Activated naive CD4-positive, alpha-beta T cell treated with anti-CD3 and anti-CD28 coated beads, Interleukin-2, amount 50 U/mL, for 72 hours (primary cell): ENCODE measurements around the gene P2RX1. TPM values are rescaled to one million over a fixed set of nuclear protein-coding genes. Genes with fewer than 3 reads are reported as not detected.
"Not testable (repeated sequence)": the region's sequence is repeated elsewhere in the genome, so short reads cannot be mapped to it uniquely, and the experiment has no call there.

Experiments used
- ATAC-seq, 2 donors: fragments of 150-1000 bp; cut with Tn5 transposase; 2 replicates each; pipeline ENCODE4 v1.10.0; 2021; ENCODE audit warnings: mild to moderate bottlenecking in 2 of 2, moderate library complexity in 2 of 2
- DNase-seq, 2 donors: peaks; one replicate each; pipeline ENCODE4 v3.0.0; 2021 to 2022; ENCODE audit warnings: low spot score in 2 of 2
- H3K27ac Mint-ChIP-seq, 2 donors: one replicate each; pipeline ENCODE4 v1.8.0; 2022; ENCODE audit warnings: mild to moderate bottlenecking in 2 of 2, mixed read lengths in 2 of 2
- H3K36me3 Mint-ChIP-seq, 2 donors: one replicate each; pipeline ENCODE4 v1.8.0; 2022; ENCODE audit warnings: mixed read lengths in 2 of 2
- H3K9me3 Mint-ChIP-seq, 2 donors: one replicate each; pipeline ENCODE4 v1.8.0; 2022; ENCODE audit warnings: mixed read lengths in 2 of 2
- total RNA-seq, 2 donors: library from RNA; stranded (reverse); gene quantifications; one replicate each; pipeline ENCODE4 v1.2.3, GENCODE V29; 2022

Gene P2RX1
- total RNA-seq, 2 donors from 2014 or later, result 0.14 to 1.5 TPM

DNA sequence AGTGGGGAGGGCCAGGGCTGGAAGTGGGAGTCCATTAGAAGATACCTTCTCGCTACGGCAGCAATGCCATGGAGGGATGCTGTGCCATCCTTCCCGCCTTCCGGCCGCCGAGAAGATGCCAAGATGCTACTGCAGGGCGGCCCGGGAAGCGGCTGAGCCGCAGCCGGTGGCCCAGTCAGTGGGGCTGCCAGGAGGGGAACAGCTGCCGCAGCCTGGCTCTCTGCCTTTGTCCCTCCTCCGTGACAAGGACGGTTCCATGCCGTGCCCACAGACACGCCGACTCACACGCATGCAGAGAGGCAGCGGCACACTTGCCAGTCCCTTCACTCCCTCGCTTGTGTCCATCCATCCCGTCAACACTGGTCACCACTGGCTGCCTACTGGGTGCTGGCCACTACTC lies 50.0 kb downstream of the P2RX1 start:
- Mint-ChIP-seq H3K36me3 (no peaks in the 10 kb centered on the region), H3K27ac (no peak overlapping the region), H3K9me3 (no peaks in the 10 kb centered on the region)
- no peak for DNase-seq
- ATAC-seq, result no peak

GRCh38 chr17:3865176-3865575 lies 51.1 kb downstream of the P2RX1 start:
- DNase-seq, result no peak
- ATAC-seq, result no peak
- Mint-ChIP-seq H3K36me3 (no peaks in the 10 kb centered on the region), H3K9me3 (no peaks in the 10 kb centered on the region), H3K27ac (peak overlapping the region in 1 of 2 donors; percentile 55)

GRCh38 chr17:3864534-3864933 lies 51.7 kb downstream of the P2RX1 start:
- DNase-seq (no peak), ATAC-seq (no peak)
- Mint-ChIP-seq H3K9me3 (no peaks in the 10 kb centered on the region), H3K36me3 (no peaks in the 10 kb centered on the region), H3K27ac (no peak overlapping the region)

GRCh38 chr17:3861761-3862681 lies 54.2 kb downstream of the P2RX1 start:
- H3K27ac Mint-ChIP-seq, result peak overlapping the region in 1 of 2 donors; percentile 46
- no peaks in the 10 kb centered on the region for H3K9me3 Mint-ChIP-seq
- no peak for DNase-seq
- H3K36me3 Mint-ChIP-seq, result no peaks in the 10 kb centered on the region
- no peak for ATAC-seq

- ATAC-seq (no peak), DNase-seq (no peak)
- Mint-ChIP-seq H3K27ac (no peak overlapping the region), H3K36me3 (no peaks in the 10 kb centered on the region), H3K9me3 (no peaks in the 10 kb centered on the region)
Measured at GRCh38 chr17:3860939-3861700, 55.1 kb downstream of the P2RX1 start.

GRCh38 chr17:3859940-3860339 lies 56.3 kb downstream of the P2RX1 start:
- no peak for ATAC-seq
- no peak overlapping the region for H3K27ac Mint-ChIP-seq
- no peak for DNase-seq
- H3K36me3 Mint-ChIP-seq, result no peaks in the 10 kb centered on the region
- H3K9me3 Mint-ChIP-seq, result no peaks in the 10 kb centered on the region

- H3K27ac Mint-ChIP-seq, result no peak overlapping the region
- H3K36me3 Mint-ChIP-seq, result no peaks in the 10 kb centered on the region
- H3K9me3 Mint-ChIP-seq, result no peaks in the 10 kb centered on the region
- ATAC-seq (no peak), DNase-seq (no peak)
Measured at GRCh38 chr17:3857261-3858105, 58.8 kb downstream of the P2RX1 start.

DNA sequence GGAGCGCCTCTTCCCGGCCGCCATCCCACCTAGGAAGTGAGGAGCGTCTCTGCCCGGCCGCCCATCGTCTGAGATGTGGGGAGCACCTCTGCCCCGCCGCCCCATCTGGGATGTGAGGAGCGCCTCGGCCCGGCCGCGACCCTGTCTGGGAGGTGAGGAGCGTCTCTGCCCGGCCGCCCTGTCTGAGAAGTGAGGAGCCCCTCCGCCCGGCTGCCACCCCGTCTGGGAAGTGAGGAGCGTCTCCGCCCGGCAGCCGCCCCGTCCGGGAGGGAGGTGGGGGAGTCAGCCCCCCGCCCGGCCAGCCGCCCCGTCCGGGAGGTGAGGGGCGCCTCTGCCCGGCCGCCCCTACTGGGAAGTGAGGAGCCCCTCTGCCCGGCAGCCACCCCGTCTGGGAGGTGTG lies 62.1 kb downstream of the P2RX1 start:
- not testable (repeated sequence) for ATAC-seq, H3K9me3 Mint-ChIP-seq, H3K27ac Mint-ChIP-seq, DNase-seq, H3K36me3 Mint-ChIP-seq

DNA sequence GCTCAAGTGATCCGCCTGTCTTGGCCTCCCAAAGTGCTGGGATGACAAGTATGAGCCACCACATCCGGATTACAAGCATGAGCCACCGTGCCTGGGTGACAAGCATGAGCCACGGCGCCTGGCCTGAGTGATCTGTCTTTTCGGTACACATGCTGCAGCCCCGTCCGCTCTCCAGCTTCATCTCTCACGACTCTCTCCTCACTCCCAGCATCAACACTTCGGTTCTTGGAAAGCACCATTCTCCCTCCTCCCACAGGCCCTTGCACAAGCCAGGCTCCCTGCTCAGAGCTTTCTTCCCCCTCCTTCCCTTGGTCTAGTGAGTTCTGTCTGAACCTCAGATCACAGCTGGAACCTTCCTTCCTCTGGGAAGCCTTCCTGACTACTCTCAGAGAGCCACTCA lies 63.7 kb downstream of the P2RX1 start:
- ATAC-seq (no peak), DNase-seq (no peak)
- H3K9me3 Mint-ChIP-seq, result no peaks in the 10 kb centered on the region
- peak overlapping the region in 1 of 2 donors; percentile 6 for H3K27ac Mint-ChIP-seq
- no peaks in the 10 kb centered on the region for H3K36me3 Mint-ChIP-seq

DNA sequence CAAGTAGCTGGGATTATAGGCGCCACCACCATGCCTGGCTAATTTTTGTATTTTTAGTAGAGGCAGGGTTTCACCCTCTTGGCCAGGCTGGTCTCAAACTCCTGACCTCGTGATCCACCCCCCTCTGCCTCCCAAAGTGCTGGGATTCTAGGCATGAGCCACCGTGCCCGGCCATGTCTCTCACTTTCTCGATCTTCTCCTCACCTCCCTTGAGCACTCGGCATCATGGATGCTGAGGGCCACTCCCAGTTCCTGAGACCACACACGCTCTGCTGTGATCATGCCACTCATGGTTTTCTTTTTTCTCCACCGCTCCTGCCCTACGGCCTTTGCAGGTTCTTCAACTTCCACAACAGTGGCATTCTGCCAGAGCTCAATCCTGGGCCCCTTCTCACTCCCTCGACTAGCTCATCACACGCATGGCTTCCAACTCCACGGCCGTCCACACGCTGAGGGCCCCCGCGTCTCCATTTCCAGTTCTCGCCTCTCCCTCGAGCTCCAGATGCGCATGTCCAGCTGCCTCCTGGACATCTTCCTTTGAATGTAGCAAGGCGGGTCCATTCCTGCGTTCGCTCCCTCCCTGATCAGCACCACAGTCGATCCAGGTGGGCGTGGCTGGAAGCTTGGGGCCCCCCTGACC lies 64.7 kb downstream of the P2RX1 start:
- Mint-ChIP-seq H3K9me3 (no peaks in the 10 kb centered on the region), H3K36me3 (no peaks in the 10 kb centered on the region), H3K27ac (peak overlapping the region; percentile 6 to 70)
- DNase-seq, result no peak
- no peak for ATAC-seq

GRCh38 chr17:3848229-3848835 lies 67.9 kb downstream of the P2RX1 start:
- Mint-ChIP-seq H3K9me3 (no peaks in the 10 kb centered on the region), H3K36me3 (peaks cover 0 to 15% of the 10 kb centered on the region in 2 donors), H3K27ac (no peak overlapping the region)
- no peak for ATAC-seq
- no peak for DNase-seq

GRCh38 chr17:3847165-3847670 lies 69.0 kb downstream of the P2RX1 start:
- Mint-ChIP-seq H3K36me3 (peaks cover 0 to 18% of the 10 kb centered on the region in 2 donors), H3K9me3 (no peaks in the 10 kb centered on the region), H3K27ac (no peak overlapping the region)
- ATAC-seq (no peak), DNase-seq (no peak)

Other genes with a start within 250 kb of the P2RX1 start
- 10 to 100 TPM; 17.2 to 24.7 TPM for gene TAX1BP3, start 247.9 kb downstream of the P2RX1 start, total RNA-seq
- 10 to 100 TPM; 41.6 to 49.8 TPM for gene EMC6, start 247.7 kb downstream of the P2RX1 start, total RNA-seq
- 100 to 1,000 TPM in 1 of 2 donors, 10 to 100 TPM in 1; 82.9 to 120 TPM for gene P2RX5, start 220.3 kb downstream of the P2RX1 start, total RNA-seq
- gene HASPIN, start 192.6 kb downstream of the P2RX1 start, total RNA-seq, result 10 to 100 TPM; 24.0 to 26.6 TPM
- gene ITGAE, start 115.3 kb downstream of the P2RX1 start, total RNA-seq, result 10 to 100 TPM; 36.7 to 48.0 TPM
- 10 to 100 TPM; 35.4 to 44.4 TPM for gene NCBP3, start 70.2 kb downstream of the P2RX1 start, total RNA-seq
- gene CAMKK1, start 23.4 kb downstream of the P2RX1 start, total RNA-seq, result 1 to 10 TPM; 3.8 to 6.9 TPM
- 100 to 1,000 TPM in 1 of 2 donors, 10 to 100 TPM in 1; 83.0 to 110 TPM for gene ATP2A3, start 48.0 kb upstream of the P2RX1 start, total RNA-seq
- 10 to 100 TPM; 37.0 to 50.0 TPM for gene ZZEF1, start 226.6 kb upstream of the P2RX1 start, total RNA-seq
- gene CYB5D2, start 226.7 kb upstream of the P2RX1 start, total RNA-seq, result 10 to 100 TPM in 1 of 2 donors, 1 to 10 TPM in 1; 2.6 to 10.6 TPM